Spinal cord (tissue), 10 donors: ENCODE measurements around the gene EXOC6B. TPM values are rescaled to one million over a fixed set of nuclear protein-coding genes. Genes with fewer than 3 reads are reported as not detected.
"Not testable (repeated sequence)": the region's sequence is repeated elsewhere in the genome, so short reads cannot be mapped to it uniquely, and the experiment has no call there.

Experiments
- DNase-seq, 6 donors: peaks; one replicate each; pipeline versions ENCODE4 v3.0.0 to v3.0.0-alpha.2; 2013 to 2015; ENCODE audit warnings: low spot score in 6 of 6, low read depth in 4 of 6
- H3K27ac ChIP-seq: one replicate; pipeline ENCODE4 v1.5.1; 2013; ENCODE audit warnings: low read depth, low read length, control low read depth
- H3K27me3 ChIP-seq: one replicate; pipeline ENCODE4 v1.6.1; 2013; ENCODE audit warnings: low read length; ENCODE audit not compliant: control insufficient read depth, insufficient read depth
- H3K36me3 ChIP-seq: one replicate; pipeline ENCODE4 v1.6.1; 2013; ENCODE audit warnings: low read length; ENCODE audit not compliant: control insufficient read depth, insufficient read depth
- H3K4me1 ChIP-seq: one replicate; pipeline ENCODE4 v1.6.1; 2013; ENCODE audit warnings: low read length; ENCODE audit not compliant: control insufficient read depth, insufficient read depth
- H3K4me3 ChIP-seq: one replicate; pipeline ENCODE4 v1.5.1; 2013; ENCODE audit warnings: low read depth, low read length, control low read depth
- H3K9me3 ChIP-seq: one replicate; pipeline ENCODE4 v1.6.1; 2013; ENCODE audit warnings: low read length; ENCODE audit not compliant: control insufficient read depth, insufficient read depth
- WGBS: methylation state at CpG from one replicate; pipeline ENCODE4 v1.1.5; 2013; ENCODE audit warnings: missing lambda C conversion rate; ENCODE audit not compliant: insufficient coverage; 5-methylcytosine and 5-hydroxymethylcytosine counted together
- polyA plus RNA-seq, 2 donors: library from polyadenylated mRNA; unstranded; fragments of 120-200 nt; gene quantifications; one replicate each; pipeline ENCODE4 v1.2.1, GENCODE V29; 2013; ENCODE audit not compliant: insufficient read length in 2 of 2
- total RNA-seq, 2 donors: library from RNA; depleted of rRNA in 1 of 2; stranded (reverse); fragments of 120-200 nt in 1 of 2; fragments of >200 nt in 1 of 2; gene quantifications; one replicate each; pipeline versions ENCODE4 v1.2.3 to v1.2.4, GENCODE V29; 2013 to 2014
- donor health status: healthy.

EXOC6B gene
- total and polyA plus RNA-seq, 4 donors: 29.4 to 76.8 (median 38.0) TPM

DNA sequence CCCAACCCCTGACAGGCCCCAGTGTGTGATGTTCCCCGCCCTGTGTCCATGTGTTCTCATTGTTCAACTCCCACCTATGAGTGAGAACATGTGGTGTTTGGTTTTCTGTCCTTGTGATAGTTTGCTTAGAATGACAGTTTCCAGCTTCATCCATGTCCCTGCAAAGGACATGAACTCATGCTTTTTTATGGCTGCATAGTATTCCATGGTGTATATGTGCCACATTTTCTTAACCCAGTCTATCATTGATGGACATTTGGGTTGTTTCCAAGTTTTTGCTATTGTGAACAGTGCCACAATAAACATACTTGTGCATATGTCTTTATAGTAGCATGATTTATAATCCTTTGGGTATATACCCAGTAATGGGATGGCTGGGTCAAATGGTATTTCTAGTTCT, 270.9 kb downstream of the EXOC6B start:
- not testable (repeated sequence) for H3K4me3 ChIP-seq, H3K27ac ChIP-seq, DNase-seq, H3K9me3 ChIP-seq, H3K4me1 ChIP-seq, H3K27me3 ChIP-seq, H3K36me3 ChIP-seq
- WGBS: no CpG with 5 or more reads among the region's 1 CpG

DNA sequence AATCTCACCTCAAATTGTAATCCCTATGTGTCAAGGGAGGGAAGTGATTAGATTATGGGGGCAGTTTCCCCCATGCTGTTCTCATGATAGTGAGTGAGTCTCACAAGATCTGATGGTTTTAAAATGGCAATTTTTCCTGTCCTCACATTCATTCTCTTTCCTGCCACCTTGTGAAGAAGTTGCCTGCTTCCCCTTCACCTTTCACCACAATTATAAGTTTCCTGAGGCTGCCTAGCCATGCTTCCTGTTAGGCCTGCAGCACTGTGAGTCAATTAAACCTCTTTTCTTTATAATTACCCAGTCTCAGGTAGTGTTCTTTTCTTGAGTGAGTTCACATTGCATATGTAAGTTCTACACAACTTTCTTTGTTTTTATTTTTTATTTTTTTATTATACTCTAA, 271.5 kb downstream of the EXOC6B start:
- Histone ChIP-seq H3K36me3 (no peaks in the 10 kb centered on the region), H3K4me3 (no peak overlapping the region), H3K4me1 (no peaks in the 10 kb centered on the region), H3K27ac (no peak overlapping the region), H3K9me3 (peaks cover 4% of the 10 kb centered on the region), H3K27me3 (no peaks in the 10 kb centered on the region)
- no peak for DNase-seq

DNA sequence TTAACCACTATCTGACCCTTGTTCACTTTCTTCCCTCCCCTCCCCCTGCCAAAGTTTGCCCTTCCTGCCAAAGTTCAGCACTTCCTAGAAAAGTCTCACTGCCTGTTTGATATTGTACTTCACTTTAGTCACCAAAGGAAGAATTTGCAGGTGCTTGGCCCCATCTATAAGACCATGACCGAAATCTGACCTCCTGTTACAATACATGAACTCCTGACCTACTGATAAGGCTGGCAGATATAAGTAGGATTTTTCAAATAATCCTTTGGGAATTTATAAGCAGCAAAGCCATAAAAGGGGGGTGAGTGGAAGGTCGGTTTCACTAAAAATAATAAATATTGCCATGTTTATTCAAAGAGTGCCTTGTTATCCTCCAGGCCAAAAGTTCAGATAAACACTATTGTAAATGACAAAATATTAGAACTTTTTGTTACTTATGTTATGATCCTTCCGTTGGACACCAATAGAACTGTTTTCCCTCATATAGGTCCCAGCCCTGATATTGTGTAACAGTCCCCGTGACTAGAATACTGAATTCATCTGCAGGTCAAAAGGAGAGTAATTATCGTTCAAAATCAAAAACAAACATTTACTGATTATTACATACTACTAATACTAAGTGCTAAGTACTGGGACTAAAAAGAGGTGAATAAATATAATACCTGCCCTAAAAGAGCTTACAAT, 277.6 kb downstream of the EXOC6B start:
- Histone ChIP-seq H3K4me1 (no peaks in the 10 kb centered on the region), H3K27me3 (no peaks in the 10 kb centered on the region), H3K36me3 (no peaks in the 10 kb centered on the region), H3K9me3 (no peaks in the 10 kb centered on the region), H3K27ac (no peak overlapping the region), H3K4me3 (no peak overlapping the region)
- WGBS: 88% methylated on average over 2 of the region's 5 CpGs
- DNase-seq: no peak

DNA sequence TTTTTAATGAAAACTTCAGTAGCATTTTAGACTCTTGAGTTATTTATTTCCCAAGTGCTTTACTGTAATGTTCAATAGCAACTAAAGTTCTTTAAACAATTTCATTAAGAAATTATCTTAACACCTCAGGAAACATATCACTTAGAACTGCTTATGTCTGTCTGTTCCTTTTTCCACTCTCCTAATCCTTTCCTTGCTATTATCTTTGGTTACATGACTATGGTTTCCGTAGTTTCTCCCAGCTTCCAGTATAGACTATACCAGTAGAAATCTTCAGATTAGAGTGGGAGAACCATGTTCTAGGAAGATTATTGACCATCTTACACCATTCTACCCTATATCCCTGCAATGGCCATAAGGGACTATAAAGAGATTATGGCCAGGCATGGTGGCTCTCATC, 280.0 kb downstream of the EXOC6B start:
- Histone ChIP-seq H3K4me1 (no peaks in the 10 kb centered on the region), H3K36me3 (no peaks in the 10 kb centered on the region), H3K27ac (no peak overlapping the region), H3K4me3 (no peak overlapping the region), H3K9me3 (no peaks in the 10 kb centered on the region), H3K27me3 (no peaks in the 10 kb centered on the region)
- WGBS: no CpG with 5 or more reads among the region's 1 CpG
- no peak for DNase-seq

DNA sequence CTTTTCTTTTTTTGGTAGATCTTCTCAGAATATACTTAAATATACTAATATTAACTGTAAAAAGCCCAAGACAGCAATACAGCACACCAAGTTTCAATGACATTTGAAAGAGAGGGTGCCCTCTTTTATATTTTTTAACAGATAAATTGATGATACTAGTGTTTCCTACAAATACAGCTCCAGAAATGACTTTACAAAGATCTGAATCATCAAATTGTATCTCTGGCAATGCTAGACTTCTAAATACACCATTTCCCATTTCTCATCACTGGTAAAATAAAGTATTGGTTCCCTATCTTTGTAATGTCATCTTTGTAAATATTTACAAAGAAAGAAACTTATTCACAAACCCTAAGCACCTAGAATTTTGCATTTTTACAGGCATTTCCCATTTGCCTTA, 281.3 kb downstream of the EXOC6B start:
- DNase-seq: no peak
- no peaks in the 10 kb centered on the region for H3K27me3 ChIP-seq
- H3K9me3 ChIP-seq: no peaks in the 10 kb centered on the region
- no peaks in the 10 kb centered on the region for H3K36me3 ChIP-seq
- no peaks in the 10 kb centered on the region for H3K4me1 ChIP-seq
- no peak overlapping the region for H3K27ac ChIP-seq
- H3K4me3 ChIP-seq: no peak overlapping the region

DNA sequence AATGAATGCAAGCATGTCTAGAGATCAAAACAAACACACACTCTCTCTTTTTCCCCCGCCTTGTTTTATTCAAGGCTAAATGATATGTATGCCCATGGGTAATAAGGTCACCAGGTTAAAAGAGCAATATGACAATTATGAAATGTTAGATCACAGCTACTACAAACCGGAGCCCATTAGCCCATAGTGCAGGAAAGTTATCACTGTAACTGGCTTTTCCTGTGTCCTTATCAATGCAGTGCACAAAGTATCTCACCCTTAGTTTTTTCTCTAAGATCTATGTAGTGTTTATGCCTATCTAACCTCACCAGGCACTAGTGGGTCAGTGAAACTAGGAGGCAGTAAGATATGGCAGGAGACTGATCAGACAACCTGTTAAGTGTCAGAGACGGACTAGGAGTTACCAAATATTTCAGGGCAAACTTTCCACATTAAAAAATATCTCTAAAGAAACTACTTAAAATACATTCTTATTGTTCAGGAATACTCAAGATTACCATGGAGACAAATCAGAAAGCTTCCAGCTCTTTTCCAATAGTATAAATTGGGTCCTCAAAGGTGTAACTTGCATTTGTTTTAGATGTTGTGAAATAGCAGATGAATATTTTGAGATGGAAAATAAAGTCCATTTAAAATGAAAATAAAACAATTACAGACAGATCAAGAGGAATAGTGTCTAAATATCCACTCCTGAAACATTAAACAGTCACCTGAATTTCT, 282.2 kb downstream of the EXOC6B start:
- H3K9me3 ChIP-seq: no peaks in the 10 kb centered on the region
- no peak for DNase-seq
- H3K36me3 ChIP-seq: no peaks in the 10 kb centered on the region
- no peaks in the 10 kb centered on the region for H3K4me1 ChIP-seq
- no peaks in the 10 kb centered on the region for H3K27me3 ChIP-seq
- 100% methylated on average over 1 of the region's 3 CpGs for WGBS
- no peak overlapping the region for H3K4me3 ChIP-seq
- H3K27ac ChIP-seq: no peak overlapping the region

DNA sequence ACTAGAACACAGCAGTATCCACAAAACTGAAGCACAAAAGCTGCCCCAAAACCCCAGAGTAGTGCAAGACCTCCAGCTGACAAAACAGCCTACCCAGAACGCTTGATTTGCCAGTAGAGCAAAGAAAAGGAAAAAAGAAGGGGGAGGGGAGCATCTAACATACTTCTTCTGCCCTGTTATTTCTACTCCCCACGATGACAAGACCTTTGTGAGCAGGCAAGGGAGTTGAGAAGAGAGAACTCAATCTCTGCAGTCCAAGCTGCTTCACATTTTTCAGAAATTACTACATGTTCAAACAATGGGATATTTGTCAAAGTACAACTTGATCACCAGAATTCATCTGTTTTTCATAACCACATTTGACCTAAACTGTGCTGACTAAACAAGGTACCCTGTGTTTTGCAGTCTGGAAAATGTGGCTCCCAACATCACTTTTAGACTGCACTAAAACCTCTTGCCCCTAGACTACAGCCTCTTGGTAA, 286.7 kb downstream of the EXOC6B start:
- Histone ChIP-seq H3K27me3 (no peaks in the 10 kb centered on the region), H3K9me3 (no peaks in the 10 kb centered on the region), H3K27ac (peak overlapping the region; percentile 49), H3K4me3 (no peak overlapping the region), H3K4me1 (no peaks in the 10 kb centered on the region), H3K36me3 (no peaks in the 10 kb centered on the region)
- peak in 1 of 6 donors; percentile 63 for DNase-seq
- no CpG with 5 or more reads among the region's 2 CpGs for WGBS

DNA sequence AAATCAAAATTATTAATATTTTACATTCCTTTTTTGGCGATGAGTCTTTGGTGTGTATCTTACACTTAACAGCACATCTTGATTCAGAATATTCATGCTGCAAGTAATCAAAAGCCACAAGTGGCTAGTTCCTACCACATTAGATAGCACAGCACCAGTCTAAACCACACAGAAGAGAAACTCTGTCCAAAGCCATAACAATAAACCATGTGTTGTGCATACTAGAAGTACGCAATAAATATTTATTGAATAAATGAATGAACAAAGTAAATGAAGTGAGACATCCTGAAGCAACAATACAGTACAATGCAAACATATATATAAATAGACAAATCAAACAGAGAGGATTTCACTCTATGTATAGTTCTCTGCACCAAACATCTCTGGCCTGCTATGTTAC, 287.3 kb downstream of the EXOC6B start:
- H3K9me3 ChIP-seq: no peaks in the 10 kb centered on the region
- WGBS: no CpG with 5 or more reads among the region's 2 CpGs
- DNase-seq: peak in 1 of 6 donors; percentile 10
- peak overlapping the region; percentile 26 for H3K27ac ChIP-seq
- H3K4me1 ChIP-seq: no peaks in the 10 kb centered on the region
- no peak overlapping the region for H3K4me3 ChIP-seq
- no peaks in the 10 kb centered on the region for H3K36me3 ChIP-seq
- H3K27me3 ChIP-seq: no peaks in the 10 kb centered on the region

DNA sequence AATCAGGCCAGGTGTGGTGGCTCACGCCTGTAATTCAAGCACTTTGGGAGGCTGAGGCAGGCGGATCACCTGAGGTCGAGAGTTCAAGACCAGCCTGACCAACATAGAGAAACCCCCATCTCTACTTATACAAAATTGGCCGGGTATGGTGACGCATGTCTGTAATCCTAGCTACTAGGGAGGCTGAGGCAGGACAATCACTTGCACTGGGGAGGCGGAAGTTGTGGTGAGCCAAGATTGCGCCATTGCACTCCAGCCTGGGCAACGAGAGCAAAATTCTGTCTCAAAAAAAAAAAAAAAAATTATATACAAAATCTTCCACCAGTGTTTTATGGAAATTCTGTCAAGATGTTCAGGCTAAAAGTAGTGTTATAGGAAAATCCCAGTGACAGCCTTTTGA, 290.2 kb downstream of the EXOC6B start:
- H3K4me1 ChIP-seq, H3K27ac ChIP-seq, H3K9me3 ChIP-seq, H3K27me3 ChIP-seq, H3K4me3 ChIP-seq, DNase-seq, H3K36me3 ChIP-seq: not testable (repeated sequence)
- WGBS: 100% methylated on average over 5 of the region's 8 CpGs

DNA sequence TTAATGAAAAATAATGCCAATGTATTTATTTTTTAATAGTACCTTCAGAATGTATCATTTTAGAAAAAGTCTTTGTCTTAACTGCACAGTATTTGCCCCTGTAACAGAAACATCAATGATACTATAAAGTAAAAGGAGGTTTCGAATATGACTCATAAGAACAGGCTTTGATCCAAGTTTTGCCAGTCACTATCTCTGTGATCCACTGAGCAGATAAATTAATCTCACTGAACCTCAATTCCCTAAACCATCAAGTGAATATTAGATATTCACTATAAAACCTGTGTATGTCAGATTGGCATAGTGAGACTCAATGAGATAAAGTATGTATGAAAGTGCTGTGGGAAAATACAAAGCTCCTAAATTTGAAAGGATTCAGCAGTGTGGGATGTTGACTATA, 292.1 kb downstream of the EXOC6B start:
- WGBS: no CpG with 5 or more reads among the region's 1 CpG
- no peaks in the 10 kb centered on the region for H3K9me3 ChIP-seq
- no peak overlapping the region for H3K4me3 ChIP-seq
- H3K27me3 ChIP-seq: no peaks in the 10 kb centered on the region
- no peak for DNase-seq
- no peak overlapping the region for H3K27ac ChIP-seq
- H3K4me1 ChIP-seq: no peaks in the 10 kb centered on the region
- no peaks in the 10 kb centered on the region for H3K36me3 ChIP-seq
